GM12873 (cell line): ENCODE measurements around the gene CIAPIN1.

Source experiments
- TF ChIP-seq, protein P1 (sequence below): IDR thresholded peaks from 2 replicates; pipeline ENCODE4 v1.5.1; 2012; ENCODE audit warnings: low read depth, mild to moderate bottlenecking, moderate library complexity, low read length, control low read depth; ENCODE audit not compliant: insufficient read depth; ENCODE audit errors: missing control alignments

Gene CIAPIN1

DNA sequence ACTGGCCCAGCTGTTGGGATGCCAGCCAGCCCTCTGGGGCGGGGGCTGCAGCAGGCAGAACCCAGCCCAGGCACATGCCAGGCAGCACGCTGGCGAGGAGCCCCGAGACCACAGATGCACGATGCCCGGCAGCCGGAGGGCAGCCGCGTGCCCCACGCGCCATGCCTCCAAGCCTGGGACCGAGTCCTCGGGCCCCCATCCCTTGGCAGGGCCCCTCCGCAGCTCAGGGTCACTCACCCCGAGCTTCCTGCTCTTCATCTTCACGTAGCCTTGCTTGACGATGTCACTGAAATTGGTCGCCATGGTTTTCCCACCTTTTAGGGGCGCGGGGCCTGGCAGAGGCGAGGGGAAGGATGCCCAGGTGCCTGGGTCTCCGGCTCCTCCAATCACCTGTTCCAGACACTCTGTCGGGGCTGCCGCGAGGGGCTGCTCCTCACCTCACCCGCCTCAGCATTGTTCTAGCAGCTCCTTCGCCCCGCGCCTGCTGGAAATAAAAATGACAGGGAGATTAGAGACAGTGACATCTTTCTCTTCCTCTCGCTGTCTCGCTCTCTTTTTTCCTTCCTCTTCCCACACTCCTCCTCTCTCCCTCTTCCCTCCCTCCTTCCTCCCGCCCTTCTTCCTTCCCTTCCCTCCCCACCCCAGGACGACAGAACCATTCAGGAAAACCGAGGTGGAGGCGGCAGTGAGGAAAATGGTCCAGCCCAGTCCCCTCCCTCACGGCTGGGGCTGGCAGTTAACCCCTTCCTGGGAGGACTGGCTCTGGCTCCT lies 32.2 kb upstream of the CIAPIN1 start:
- TF ChIP-seq, protein P1, sequence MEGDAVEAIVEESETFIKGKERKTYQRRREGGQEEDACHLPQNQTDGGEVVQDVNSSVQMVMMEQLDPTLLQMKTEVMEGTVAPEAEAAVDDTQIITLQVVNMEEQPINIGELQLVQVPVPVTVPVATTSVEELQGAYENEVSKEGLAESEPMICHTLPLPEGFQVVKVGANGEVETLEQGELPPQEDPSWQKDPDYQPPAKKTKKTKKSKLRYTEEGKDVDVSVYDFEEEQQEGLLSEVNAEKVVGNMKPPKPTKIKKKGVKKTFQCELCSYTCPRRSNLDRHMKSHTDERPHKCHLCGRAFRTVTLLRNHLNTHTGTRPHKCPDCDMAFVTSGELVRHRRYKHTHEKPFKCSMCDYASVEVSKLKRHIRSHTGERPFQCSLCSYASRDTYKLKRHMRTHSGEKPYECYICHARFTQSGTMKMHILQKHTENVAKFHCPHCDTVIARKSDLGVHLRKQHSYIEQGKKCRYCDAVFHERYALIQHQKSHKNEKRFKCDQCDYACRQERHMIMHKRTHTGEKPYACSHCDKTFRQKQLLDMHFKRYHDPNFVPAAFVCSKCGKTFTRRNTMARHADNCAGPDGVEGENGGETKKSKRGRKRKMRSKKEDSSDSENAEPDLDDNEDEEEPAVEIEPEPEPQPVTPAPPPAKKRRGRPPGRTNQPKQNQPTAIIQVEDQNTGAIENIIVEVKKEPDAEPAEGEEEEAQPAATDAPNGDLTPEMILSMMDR, result no peak

DNA sequence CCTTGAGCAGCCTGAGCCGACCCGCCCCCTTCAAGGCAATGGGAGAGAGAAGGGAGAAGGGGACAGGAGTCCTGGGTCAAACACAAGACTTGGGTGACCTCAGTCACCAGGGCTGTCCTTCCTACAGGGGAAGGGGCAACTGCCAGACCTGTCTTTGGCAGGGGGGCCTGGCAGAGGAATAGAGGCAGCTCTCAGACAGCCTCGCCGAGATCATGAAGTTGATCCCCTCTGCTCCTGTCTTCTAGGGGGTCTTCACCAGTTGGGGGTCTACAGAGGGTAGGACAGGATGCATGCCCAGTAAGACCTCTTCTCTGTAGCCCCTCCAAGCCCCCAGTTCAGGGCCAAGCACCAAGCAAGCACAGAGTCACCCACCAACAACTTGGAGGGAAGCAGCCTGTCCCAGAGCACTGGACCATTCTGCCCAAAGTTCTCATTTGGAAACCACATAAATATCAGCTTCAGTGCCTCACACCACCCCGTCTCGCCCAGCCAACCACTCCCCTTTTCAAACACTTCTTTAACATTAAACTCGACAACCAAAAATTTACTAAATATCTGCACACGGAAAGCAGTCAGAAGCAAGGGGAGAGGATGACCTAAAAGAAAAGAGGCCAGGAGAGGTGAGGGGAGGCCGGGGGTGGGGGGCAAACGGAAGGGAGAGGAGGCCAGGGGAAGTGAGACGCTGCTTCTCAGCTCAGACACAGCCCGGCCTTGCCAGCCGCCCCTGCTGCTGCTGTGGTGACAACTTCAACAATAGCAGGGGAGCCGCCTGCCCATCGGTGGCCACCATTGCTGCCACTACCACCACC lies 31.4 kb upstream of the CIAPIN1 start:
- TF ChIP-seq, protein P1, result no peak

DNA sequence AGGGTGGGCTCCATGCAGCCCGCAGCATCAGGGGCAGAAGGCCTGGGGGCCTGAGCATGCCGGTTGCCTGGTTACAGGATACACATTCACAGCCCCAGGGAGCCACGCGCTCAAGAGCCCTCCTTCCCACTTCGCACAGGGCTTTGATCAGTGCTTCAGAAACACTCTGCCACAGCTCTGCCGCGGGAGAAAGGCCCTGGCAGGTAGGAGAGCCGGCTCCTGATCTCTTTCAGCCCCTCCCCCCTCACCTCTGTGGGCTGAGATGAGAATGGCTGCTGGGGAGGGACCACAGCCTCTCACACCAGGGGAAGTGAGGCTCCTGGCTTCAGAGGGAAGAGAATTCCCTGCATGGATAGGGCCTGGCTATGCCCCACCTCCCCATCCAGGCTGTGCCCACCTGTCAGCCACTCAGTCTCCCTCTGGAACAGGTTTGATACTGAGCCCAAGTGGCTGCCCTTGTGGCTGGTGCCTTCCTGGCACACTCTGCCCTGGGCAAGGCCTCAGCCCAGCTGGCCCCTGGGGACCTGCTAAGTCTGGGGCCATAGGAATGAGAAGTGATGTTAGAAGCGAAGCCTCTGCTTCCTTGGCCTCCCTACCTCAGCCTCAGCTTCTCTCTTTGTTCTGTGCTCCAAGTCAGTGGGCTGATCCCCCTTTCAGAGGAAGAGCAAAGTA lies 30.5 kb upstream of the CIAPIN1 start:
- TF ChIP-seq, protein P1, result no peak

DNA sequence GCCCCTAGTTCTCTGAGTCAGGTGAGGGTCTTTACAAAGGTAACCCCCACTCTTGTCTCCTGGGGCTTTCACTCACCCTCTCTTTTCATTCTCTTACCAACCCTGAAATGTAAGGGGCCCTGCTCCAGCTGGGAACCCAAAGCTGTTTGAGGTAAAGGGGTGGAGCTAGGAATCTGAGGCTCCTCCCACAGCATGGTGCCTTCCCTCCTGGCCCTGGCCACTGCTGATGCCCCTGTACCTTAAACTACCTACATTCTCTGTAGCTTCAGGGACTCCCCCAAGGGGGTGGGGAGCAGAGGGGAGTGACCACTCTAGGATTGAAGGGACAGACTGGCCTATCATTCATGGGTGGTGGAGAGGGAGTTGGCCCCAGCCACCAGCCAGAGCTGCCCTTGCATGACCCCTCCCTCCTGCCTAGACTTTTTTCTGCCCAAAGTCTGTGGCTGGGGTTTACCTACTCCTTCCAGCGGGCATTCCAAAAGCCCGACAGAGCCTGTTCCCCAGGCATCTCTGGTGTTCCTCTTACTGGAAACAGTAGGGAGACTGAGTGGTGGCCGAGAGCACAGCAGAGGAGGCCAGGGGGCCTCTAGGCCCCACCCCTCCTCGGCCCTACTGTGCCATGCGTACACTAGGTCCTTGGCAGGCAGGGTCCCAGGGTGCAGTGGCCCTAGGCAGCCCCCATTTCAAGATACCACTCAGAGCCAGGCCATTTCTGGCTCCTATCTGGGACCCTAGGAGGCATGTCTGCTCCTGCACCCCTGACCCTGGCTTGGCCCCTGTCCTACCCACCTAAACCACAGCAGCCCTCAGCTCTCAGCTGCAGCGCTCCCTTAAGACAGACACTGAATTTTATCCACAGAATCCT lies 29.6 kb upstream of the CIAPIN1 start:
- TF ChIP-seq, protein P1, result no peak

DNA sequence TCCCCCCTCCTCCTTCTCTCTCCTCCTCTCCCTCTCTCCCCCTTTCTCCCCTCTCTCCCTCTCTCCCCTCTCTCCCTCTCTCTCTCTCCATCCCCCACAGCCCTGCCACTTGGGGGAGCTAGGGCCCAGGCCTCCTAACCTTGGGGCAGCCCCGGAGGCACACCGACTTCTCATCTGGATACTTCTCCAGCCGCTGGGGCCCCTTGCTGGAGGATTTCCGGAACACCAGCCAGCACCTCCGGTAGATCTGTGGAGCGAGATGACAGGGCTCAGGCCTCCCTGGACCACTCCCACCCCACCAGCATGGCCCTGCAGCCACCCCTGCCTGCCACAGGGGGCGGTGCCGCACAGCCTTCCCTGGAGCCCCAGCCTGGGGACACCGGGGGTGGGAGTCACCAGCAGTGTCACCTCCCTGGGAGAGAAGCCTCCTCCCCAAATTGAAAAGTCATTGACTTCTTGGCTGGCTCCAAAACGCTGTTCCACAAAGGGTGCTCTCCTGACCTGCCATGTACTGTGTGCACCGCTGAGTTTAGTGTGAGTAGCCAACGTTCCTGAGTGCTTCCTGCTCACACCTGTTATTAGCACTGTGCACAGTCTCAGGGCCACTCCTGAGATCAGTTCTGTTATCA lies 28.6 kb upstream of the CIAPIN1 start:
- TF ChIP-seq, protein P1, result peak; percentile 96

DNA sequence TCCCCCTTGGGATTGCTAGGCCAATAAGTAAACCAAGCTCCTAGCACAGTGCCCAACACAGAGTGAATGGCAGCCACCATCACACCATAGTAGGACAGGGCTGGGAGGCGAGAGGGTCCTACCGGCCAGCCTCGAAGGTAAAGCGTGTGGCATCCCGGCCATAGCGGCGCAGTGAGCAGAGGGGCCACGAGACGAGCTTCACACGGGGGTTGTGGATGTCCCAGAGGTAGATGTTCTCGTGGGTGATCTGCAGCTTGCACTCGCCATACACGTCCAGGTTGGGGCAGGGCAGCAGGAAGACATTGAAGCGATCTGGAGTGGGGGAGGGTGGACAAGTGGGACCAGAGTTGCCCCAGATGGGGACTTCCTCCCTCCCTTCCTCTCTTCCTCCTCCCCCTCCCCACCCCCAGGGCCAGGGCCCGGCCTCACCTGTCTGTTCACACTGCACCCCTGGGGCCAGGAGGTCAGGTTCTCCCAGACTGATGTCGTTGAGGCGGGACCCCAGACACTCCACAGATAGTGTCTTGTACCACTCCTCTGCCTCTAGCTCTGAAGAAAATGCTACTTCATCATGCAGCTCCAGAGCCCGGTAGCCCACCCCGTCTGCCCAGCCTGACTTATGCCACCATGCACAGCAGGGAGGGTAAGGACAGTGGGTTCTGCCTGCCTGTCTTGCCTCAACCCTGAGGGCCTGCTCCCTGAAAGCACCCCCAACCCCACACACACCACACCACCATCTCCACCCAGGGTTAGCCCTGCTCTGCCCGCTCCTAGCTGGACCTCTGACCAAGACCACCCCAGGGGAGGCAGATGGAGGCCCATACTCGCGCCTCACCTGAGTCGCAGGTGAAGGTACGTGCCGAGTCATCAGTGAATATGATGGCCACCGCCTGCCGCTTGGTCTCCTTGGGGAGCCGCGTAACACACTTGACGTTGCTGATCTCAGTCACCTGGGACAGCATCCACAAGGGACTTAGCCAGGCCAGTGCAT lies 27.8 kb upstream of the CIAPIN1 start:
- TF ChIP-seq, protein P1, result no peak
